Mesenteric fat pad (tissue), 1 donor: ENCODE results near the gene TTC12. TPM values are rescaled to one million over a fixed set of nuclear protein-coding genes. Genes with fewer than 3 reads are reported as not detected.
"Not testable (repeated sequence)": the region's sequence is repeated elsewhere in the genome, so short reads cannot be mapped to it uniquely, and the experiment has no call there.

Experiments
- DNase-seq: peaks from one replicate; pipeline ENCODE4 v3.0.0-alpha.2; 2020; ENCODE audit warnings: low spot score
- total RNA-seq: library from RNA; stranded (reverse); fragmentation: NEBNext Ultra II Directional; extraction: Animal tissue kit (Norgen Biotek cat#: 25700); gene quantifications from one replicate; pipeline ENCODE4 v1.2.1, GENCODE V29; 2021
- donor health status: DM: yes; HTN: yes; CAD: no.

TTC12 gene
- total RNA-seq, 1 donor from 2014 or later: 2.7 TPM

DNA sequence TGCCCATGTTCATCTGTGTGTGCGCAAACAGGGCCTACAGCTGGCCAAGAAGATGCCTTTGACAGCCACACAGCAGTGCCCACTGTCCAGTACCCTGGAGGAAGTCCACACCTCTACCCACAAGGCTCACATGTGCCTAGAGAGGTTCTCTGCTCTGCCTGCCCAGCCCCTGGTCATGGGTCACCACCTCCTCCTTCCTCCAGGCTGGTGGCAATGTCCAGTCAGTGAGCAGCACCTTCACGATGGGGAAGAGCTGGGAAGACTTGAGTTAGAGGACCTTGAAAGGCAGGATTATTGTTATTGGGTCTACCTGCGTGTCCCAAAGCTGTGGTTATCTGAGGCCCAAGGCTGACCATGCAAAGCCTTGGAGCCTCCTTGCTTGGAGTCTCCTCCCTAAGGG is 28.4 kb upstream of the TTC12 start:
- peak; percentile 53 for DNase-seq

DNA sequence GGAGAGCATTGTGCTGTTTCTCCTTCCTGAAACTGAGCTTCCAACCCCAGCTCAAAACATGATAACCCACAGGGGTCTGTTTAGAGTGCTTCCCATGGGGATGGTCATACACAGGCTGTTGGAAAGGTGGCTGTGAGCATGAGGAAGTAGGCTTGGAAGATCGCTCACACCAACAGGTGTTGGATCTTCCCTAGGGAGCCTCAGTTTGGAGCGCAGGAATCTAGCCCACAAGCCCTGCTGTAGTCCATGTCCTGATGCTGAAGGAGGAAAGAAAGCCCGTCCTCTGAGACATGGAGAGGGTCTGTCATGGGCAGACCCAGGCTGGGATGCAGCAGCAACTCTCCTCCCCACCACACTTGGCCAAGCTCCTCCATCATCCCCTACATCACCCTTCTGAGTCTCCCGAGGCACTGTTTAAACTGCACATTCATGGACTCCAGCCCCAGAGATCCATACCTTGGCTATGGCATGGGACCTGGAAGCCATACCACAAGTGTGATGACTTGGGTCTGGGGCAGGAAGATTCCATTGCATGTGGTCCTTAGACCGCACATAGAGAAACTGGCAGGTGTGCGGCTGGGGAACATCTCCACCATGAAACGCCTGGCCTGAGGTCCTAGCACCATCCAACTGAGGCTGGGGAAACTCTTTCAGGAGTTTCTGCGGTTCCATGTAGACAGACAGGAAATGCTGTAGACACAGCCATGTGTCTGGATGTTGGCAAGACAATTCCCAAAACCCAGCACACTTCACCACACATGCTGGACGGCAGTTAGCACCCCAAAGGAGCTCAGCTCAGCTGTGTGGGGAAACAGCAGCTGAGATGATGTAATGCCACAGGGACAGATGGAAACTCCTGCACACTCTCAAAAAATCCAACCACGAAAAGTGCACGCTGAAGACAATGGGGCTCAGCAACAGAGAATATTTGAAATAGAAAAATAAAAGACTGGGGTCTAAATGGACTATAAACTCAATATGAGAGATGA is 27.6 kb upstream of the TTC12 start:
- peak; percentile 71 for DNase-seq

DNA sequence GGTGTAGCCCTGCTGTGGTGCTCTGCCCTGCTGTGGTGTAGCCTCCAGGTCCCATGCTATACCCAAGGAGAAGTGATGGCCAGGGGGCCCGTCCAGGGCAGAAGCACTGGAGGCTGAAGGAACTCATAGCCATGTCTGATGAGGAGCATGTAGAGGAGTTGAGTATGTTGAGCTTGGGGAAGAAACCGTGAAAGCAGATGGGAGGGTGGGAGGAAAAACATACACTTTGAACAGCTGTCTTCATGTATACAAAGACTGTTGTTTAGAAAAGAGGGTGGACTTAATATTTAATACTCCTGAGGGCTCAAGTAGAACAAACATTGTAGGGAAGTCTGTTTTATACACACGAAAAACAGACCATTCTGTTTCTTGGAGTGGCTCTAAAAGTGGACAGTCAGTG is 26.6 kb upstream of the TTC12 start:
- peak; percentile 30 for DNase-seq

DNA sequence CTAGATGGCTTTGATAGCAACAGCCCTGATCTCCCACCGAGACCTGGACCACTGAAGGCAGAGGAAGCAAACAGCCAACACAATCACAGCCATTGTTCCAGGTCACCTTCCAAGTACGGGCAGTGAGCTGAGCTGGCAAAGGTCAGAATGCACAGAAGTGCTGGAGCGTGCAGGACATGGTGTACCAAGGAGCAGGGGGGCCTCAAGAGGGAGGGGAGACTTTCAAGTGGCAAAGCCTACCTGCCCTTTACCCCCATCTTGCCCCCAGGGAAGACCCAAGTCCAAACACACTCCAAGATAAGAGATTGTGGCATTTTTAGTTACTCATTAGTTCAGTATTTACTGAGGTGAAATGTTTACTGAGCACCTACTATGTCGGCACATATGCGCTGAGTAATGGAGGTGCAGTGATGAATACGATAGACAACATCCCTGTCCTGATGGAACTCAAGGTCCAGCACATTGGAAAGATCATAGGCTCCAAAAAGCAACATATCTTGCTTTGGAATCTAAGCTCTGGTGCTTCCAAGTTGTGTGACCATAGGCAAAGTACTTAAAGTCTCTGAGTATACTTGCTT is 26.0 kb upstream of the TTC12 start:
- DNase-seq: peak; percentile 37

DNA sequence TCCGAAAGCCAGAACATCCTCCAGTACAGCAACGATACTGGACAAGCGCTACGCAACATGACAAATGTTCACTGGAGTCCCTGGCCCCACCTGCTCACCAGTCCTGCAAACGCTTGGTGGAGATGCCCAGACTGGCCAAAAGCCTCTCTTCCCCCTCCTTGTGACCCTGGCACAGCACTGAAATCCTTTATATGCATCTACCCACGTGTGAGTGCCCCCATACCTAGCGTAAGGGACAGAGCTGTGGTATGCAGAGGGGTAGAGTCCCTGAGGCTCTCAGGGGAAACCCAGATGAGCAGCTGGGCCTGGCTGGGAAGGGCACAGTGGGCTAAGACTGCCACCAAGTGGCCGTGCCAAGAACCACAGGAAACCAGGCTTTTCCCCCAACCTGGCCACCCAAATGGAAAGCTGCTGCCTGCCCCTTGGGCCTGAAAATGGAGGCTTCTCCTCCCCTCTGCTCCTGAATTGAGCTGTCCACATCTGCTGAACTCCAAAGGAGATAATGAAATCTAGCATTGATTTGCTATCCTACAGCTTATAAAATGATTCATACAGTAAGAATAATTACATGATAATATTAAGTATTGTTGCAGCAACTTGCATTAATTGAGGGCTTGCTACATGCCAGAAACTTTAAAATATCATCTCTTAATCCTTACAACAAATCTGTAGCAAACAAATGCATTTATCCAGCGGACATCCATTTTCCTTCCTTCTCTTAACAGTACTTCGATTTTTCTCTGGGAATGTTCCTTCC is 24.8 kb upstream of the TTC12 start:
- peak; percentile 88 for DNase-seq

DNA sequence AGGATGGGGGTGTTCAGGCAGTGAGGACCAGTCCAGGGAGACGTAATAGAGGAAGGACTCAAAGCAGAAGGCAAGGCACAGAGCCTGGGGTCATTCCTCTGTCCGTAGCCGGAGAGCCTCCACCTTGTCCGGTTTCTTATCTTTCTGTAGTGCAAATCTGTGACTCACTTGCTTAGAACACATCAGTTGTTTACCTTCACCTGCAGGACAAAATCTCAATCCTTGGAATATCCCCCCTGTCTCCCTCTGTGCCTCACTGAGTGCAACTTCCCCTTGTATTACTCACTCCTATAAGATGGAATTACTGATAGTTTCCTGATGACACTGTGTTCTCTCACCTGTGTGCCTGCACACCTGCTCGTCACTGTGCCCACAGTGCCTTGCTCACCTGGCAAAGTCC is 20.4 kb upstream of the TTC12 start:
- peak; percentile 41 for DNase-seq

DNA sequence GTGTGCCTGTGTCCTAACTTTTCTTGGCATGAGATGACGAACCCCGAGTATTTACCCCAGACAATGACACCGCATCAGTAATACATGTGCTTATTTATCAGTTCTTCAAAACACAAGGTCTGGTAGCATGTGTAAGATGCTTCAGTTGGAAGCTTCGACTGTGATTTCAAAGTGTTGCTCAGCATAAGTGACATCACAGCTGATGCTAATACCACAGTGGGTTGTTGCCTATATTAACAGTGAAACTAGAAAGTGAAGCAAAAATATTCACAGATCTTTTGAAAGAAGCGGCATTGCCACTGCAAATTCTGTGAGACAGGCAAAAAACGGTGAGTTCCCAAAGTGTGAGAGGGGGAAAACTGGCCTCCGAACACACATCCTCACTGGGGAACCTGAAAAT is 18.4 kb upstream of the TTC12 start:
- no peak for DNase-seq

DNA sequence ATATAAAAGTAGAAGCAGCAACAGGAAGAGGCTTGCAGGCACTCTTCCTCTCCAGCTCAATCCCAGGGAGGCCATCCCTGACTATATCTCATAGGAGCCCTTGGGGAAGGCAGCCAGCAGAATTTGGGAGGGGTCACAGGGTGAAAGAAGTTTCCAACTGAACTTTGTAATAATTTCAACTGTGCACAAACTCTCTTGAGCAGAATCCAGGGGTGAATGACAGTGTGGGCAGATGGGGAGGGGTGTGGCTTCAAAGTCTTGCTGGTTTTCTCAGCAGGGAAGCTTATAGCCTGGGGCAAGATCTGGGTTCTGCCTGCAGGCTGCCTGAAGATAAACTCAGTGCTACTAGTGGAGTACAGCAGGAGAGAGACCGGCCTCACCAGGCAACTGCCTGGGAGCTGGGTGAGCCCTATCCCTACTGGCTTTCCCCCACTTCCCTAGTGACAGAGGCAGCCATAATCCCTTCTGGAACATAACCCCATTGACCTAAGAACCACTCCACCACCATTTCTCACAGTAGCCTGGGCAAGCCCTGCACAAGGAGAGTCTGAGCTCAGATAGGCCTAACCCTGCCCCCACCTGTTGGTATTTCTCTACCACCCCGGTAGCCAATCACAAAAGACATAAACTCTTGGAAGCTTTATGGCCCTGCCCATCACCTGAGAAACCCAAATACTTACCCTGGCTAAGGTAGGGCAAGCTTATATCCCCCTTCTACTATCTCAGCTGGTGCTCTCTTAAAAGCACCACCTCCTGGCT is 17.8 kb upstream of the TTC12 start:
- DNase-seq: peak; percentile 51

DNA sequence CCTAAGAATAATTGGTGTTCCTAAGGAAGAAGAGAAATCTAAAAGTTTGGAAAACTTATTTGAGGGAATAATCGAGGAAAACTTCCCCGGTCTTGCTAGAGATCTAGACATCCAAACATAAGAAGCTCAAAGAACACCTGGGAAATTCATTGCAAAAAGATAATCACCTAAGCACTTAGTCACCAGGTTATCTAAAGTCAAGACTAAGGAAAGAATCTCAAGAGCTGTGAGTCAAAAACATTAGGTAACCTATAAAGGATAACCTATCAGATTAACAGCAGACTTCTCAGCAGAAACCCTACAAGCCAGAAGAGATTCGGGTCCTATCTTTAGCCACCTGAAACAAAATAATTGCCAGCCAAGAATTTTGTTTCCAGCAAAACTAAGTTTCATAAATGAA is 15.9 kb upstream of the TTC12 start:
- not testable (repeated sequence) for DNase-seq

DNA sequence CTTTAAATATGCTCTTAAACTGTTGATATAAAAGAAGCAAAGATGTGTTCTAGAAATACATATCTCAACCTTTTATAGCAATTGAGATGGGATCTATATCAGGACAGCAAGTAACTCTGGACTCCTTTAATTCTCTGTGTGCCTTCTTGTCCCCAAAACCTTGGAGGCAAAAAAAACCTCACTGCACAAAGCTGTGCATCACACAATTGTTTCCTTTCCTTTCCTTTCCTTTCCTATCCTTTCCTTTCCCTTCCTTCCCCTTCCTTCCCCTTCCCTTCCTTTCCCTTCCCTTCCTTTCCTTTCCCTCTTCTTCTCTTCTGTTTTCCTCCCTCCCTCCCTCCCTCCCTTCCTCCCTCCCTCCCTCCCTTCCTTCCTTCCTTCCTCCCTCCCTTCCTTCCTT is 9.5 kb upstream of the TTC12 start:
- DNase-seq: no peak

DNA sequence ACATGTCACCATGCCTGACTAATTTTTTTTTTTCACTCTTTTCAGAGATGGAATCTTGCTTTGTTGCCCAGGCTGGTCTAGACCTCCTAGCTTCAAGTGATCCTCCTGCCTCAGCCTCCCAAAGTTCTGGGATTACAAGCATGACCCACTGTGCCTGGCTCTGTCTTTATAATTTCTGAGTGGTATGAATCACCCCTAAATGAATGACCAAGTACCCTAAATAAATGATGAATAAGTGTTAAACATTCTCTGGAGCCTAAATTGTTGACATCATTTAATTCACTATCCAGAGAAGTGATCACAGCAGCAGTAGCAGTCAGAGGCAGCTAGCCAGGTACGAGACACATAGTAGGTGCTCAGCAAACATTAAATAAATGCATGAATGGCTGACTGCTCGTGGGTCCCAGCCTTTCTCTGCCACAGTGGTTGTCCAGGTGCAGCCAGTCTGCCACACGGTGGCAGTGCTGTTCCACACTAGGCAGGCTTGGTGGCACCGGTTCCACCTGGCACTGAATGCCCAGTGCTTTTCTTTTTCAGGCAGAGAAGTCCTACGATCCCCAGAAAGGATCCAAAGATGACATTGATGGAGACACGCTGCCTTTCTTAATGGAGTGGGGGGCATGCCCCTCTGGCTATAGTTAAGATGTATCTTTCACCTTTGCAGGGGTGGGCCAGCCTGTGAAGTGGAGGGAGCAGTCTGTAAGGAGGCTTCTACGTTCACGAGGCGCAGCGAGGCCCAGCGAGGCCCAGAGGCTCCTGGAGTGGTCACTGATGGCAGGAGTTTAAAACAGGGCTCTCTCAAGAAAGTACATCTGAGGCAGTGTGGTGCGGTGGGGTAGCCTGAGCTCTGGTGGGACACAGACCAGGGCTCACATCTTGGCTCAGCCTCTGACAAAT is 8.7 kb upstream of the TTC12 start:
- no peak for DNase-seq

DNA sequence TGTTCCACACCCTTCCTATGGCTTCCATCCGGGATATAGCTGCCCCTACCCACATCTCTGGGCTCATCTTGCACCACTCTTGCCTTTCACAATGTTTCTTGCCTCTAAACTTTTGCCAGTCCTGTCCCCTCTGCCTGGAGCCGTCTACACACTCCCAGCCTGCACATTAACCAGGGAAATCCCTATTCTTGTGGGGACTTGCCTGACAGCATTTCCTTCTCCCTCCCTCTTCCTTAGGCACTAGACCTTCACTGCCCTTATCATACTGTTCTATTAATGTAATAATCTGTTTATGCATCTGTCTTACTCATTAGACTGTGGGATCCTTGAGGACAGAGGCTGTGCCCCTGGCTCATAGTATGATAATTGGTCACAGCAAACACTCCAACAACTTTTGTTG is 5.8 kb upstream of the TTC12 start:
- no peak for DNase-seq

DNA sequence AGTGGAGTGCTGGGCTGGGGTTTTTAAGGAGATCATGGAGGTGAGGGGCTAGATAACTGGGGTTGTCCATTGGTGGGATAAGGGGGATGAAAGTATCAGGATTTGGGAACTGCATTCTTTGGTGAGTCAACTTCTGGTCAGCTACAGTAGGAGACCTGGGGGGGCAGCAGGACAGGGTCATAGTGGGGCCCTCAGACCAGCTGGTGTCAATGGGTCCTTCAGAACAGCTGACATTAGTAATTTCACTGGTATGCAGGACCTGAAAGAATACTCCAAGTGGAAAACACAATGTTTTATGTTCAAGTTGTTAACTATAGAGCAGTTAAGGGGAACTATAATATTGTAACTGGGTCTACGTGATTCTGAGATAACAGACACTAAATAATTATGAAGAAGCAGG is 2.8 kb upstream of the TTC12 start:
- no peak for DNase-seq

DNA sequence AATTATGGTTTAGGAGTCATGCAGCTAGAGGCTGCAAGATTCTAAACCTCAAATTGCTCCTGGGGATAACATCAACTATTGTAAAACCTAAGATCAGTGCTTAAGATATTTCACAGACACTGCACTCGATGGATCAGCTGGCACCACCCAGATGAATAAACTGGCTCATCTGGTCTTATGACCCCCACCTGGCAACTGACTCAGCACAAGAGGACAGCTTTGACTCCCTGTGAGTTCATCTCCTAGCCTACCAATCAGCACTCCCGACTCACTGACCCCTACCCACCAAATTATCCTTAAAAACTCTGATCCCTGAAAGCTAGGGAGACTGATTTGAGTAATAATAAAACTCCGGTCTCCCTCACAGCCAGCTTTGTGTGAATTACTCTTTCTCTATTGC is 782 bp upstream of the TTC12 start:
- no peak for DNase-seq

DNA sequence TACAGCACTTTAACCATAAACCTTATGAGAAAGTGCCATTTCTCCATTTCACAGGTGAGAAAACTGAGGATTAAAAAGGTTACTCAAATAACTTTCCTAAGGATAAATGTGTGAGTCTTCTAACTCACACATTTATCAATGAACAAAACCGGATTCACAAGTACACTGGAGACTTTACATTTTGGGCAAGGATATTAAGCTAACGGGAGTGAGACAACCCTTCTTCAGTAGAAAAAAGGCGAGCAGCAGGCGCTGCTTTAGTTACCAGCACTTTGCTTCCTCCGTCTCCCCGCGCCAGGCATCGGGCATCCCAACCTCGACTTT is 356 bp upstream of the TTC12 start:
- no peak for DNase-seq

DNA sequence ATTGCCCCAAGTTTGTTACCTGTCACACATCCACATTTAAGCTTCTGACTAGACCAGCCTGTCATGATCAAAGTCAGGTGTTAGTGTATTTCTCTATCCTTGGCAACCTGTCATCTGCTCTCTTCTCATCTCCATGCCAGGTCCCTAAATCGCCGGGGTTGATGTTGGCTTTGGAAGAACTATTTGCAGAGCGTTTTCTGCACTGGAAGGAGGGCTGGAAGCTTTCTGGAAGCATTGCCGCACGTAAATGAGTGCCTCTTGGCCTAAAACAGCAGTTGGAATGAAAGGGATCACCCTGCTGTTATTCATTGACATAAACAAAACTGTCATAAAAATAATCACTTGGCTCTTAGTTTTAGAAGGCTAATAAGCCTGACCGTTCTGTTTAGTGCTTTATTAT is 1.4 kb downstream of the TTC12 start:
- DNase-seq: no peak

DNA sequence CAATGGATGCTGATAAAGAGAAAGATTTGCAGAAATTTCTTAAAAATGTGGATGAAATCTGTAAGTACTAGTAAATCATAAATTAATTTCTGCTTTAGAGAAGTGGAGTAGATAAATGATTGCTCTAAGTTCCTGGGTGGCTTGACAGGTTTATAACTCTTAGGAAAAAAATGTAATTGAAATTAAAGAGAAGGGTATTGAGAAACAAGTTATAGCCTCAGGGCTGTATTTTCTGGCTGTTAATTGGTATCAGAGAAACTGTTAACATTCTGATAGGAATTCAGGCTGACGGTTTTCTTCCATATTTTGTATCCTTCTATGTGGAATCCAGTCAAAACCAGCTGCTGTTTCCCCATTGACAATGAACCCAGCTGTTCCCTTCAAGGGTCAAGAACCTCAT is 1.9 kb downstream of the TTC12 start:
- no peak for DNase-seq

DNA sequence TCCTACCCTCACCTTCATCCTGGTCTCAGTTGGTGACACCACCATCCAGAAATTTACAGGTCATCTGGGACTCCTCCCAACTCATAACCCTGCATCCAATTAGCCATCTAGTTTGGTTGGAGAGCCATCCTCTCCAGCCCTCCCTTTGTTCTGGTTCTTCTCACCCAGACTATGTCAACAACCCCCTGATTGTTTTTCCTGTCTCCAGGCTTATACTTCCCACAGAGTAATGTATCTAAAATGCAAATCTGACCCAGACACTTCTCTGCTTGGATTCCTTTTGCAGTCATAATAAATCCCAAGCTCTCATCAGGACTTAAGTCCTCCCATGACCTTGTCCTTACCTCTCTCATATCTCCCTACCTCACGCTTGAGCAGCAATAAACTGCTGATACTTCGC is 3.0 kb downstream of the TTC12 start:
- no peak for DNase-seq

DNA sequence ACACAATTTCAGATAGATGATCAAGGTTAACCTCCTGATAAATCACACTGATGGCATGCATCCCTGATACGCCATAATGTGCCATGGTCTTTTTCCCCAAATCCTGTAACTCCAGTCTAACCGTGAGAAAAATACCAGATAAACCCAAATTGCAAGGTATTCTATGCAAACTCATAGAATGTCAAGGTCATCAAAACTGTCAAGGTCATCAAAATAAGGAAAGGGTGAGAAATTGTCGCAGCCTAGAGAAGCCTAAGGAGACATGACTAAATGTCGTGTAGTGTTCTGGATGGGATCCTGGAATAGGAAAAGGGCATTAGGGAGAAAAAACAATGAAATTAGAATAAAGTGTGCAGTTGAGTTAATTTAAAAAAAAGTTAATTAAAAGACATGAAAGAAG is 4.7 kb downstream of the TTC12 start:
- DNase-seq: no peak

DNA sequence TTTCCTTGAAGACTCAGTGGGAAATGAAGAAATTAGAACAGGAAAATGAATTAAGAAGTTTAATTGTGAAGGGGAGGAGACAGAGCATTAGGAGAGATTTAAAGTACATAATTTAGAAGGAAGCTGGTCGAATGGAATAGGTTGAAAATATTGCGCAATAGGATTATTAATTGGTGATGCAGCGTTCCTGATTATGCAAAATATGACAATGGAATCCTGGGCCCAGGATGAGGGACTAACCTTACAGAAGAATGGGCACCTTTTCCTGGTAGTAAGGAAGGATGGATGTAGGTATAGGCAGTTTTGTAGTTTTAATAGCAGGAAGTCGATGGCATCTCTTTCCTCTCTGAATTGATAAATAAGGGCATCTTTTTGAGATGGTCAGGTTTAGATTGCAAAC is 7.8 kb downstream of the TTC12 start:
- DNase-seq: no peak

DNA sequence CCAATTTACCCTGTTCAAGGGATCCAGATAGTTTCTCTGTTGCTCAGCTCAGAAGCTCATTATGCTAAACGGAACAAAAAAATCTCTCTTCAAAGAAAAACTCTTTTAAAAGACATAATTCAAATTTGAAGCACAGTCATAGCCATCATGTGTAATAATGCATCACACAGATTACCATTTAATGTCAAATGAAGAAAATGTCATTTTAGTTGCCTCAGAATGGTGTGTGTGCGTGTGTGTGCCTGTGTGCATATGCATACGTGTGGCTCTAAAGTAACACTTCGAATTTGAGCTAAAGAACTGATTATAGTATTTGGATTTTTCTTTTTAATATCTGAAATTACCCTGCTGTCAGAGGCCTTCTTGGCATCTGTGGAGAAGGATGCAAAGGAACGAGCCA is 9.9 kb downstream of the TTC12 start:
- no peak for DNase-seq
